Pulmonary artery endothelial cell (primary cell): ENCODE results near the gene PAFAH1B1. TPM values are rescaled to one million over a fixed set of nuclear protein-coding genes. Genes with fewer than 3 reads are reported as not detected.

Source experiments
- DNase-seq: peaks from one replicate; pipeline ENCODE4 v3.0.0-alpha.2; 2011; ENCODE audit warnings: low read depth, low spot score
- total RNA-seq: library from RNA; depleted of rRNA; stranded (reverse); fragments of >200 nt; gene quantifications from 2 replicates; pipeline ENCODE4 v1.2.3, GENCODE V29; 2014

Gene PAFAH1B1
- total RNA-seq, 1 donor from 2014 or later = 78.7 TPM

DNA sequence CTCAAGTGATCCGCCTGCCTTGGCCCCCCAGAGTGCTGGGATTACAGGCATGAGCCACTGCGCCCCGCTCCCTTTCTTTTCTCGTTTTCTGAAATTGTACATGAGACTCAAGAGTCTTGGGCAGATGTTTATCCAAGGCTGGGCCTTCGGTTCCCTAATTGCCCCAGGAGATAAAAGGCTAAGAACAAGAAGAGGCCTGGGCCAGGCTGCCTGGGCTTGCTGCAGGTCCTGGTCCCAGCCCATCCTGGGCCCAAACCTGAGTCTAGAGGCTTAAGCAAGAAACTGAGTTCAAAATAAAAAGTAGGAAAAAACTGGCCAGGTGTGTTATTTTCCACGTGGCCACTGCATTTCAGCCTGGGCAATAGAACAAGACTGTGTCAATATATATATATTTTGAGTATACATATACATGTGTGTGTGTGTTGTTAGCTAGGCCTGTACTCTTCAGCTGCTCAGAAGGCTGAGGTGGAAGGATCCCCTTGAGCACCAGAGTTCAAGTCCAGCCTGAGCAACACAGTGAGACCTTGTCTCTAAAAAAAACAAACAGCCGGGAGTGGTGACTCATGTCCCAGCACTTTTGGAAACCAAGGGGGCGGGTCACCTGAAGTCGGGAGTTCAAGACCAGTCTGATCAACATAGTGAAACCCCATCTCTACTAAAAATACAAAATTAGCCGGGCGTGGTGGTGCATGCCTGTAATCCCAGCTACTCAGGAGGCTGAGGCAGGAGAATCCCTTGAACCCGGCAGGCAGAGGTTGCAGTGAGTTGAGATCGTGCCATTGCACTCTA lies 124.9 kb downstream of the PAFAH1B1 start:
- no peak for DNase-seq

DNA sequence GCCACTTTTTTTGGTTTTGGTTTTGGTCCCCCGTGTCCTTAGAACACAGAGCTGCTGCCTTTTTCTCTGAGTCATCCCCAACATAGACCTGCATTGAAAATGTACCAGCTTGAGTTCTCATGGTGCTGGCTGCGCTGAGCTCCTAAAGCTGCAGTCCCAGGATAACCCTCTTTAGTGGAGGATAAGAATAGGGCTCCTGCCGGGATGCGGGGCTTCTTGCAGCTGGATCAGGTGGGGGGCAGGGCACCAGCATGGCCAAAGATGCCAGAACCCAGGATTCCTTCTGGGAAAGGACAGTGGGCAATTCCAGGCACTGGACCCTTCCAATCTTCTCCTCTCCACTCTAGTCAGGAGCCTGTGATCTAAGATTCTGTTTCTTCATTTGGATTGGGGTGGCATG lies 126.4 kb downstream of the PAFAH1B1 start:
- no peak for DNase-seq

DNA sequence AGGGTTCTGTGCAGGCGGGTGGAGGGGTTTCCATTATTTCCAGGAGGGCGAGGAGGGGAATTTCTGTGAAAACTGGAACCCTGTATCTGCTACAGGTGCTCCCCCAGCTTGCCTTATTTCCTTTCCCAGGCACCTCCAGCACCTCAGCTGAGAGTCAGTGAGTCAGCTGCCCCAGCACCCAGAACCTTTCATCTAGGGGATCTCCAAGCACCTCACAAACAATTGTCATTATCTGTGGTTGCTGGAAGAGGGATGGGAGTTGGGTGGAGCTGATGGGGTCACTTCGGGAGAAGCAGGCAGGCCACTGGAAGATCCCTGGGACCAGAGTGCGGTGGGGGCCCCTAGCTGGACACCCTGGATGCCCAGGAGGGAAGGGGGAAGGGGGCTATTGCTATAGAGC lies 128.1 kb downstream of the PAFAH1B1 start:
- no peak for DNase-seq

DNA sequence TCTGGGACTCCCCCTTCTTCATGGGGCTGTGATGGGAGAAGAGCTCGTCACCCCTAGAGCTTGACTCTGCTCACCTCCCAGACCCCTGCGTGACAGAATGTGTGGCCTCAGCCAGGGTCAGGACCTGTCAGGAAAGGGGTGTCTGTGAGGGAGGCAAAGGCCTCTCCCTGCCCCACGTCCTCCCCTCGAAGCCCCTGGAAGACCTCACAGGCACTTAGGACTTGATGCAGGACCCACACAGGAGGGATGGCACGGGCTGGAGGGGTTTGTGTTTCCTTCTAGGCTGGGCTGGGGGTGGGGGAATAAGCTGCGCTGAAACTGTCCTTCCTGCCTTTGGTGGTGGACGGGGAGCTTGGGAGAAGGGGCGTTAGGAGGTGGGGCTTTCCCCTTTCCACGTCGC lies 129.2 kb downstream of the PAFAH1B1 start:
- no peak for DNase-seq

DNA sequence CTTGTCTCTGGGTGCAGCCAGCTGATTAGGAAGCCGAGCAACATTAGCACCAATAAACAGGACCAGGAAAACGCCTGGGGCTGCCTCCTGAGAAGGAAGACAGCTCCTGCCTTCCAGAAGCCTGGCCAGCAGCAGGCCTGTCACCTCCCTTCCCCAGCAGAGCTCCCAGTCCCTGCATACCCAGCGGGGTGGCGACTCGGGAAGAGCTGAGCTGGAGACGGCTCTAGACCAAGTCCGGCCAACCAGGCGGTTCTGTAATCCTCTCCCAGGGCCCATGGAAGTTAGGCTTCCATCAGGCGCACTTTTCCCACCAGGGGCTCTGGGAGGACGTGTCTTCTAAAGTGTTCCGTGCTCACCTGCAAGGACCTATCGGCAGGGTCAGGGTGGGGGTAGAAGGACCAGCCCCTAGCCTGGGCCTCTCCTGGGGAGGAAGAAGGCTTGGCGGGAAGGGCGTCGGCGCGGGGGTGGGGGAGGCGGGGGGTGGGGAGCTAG lies 130.1 kb downstream of the PAFAH1B1 start:
- DNase-seq = no peak

DNA sequence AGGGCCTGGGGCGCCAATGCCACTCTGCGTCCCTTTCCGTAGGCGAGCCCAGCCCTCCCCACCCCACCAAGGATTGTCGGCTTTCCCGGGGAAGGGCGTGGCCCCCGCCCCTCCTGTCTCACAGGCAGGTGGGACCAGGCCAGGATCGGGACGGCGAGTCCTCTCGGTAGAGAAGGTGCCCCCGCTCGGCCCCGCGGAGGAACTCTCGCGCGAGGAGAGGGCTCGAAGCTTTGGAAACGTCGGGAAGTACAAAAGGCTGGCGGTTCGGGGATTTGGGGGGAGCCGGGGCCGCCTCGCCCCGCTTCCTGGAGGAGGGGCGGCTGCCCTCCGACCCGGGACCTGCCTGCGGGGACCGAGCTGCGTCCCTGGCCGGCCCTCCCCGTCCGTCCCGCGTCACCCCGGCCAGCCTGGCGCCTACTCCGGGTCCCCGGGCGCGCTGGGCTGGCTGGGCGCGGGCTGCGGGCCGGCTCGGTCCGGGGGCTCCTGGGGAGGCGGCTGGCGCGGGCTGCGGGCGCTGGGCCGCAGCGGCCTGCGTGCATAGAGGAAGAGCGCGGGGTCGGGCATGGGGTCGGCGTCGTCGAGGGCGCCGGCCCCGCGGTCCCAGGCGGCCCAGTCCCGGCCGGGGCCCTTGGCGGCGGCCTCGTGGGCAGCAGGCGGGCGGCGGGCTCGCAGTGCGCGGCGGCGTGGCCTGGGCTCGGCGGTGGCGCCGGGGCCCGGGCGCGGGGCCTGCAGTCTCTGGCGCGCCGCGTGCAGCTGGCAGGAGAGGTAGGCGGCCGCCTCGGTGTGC lies 130.7 kb downstream of the PAFAH1B1 start:
- DNase-seq = no peak

DNA sequence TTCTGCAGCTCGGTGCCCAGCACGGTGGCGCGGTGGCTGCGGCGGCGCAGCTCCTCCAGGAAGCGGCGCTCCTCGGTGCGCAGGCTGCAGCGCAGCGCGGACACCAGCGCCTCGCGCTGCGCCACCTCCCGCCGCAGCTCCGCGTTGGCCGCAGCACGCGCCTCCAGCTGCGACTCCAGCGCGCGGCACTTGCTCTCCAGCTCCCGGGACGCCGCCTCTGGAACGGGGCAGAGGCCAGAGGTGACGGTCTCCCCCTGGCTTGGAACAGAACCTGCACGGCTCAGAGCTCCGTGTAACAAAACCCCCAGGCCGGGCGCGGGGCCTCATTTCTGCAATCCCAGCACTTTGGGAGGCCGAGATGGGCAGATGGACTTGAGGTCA lies 131.3 kb downstream of the PAFAH1B1 start:
- no peak for DNase-seq

DNA sequence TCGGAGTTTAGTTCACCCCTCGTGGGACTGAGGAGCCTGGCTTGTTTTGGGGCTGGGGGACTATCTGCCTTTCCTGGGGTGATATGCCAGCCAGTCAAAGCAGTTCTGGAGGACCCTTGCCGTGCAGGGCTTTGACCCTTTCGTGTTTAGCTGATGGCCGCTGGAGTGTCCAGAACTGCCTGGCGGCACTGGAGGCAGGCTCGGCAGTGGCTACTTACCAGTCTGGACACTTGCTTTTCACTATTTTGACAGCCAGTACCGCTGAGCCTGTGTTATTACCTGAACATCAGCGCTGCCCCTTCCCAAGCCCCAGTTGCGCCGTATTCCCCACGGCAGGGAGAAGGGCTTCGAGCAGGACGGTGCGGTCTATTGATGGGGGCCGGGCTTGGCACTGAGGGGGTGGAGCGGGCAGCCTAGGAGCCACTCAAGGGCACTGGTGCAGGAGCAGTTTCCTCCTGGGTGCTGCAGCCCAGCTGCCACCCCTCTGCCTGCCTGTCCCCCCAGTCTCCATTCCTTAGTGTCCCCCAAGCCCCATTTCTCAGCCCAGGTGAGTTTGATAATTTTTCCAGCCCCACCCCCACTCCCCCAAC lies 137.4 kb downstream of the PAFAH1B1 start:
- DNase-seq = no peak

DNA sequence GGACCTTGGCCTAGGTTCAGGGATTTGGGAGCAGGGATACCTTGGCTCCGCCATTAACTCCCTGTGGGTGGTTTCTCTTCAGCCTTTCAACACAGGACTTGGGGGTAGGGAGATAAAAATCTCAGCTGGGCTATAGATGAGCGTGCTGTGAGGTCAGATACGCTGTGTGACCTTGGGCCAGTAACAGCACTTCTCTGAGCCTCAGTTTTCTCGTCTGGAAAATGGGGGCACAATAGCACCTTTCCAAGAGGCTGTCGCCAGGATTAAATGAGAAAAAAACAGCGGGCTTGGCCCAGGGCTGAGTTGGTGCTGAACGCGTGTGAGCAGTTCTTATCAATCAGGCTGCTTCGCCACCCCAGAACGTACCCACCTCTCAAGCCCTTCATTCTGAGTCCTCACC lies 138.4 kb downstream of the PAFAH1B1 start:
- DNase-seq = no peak

DNA sequence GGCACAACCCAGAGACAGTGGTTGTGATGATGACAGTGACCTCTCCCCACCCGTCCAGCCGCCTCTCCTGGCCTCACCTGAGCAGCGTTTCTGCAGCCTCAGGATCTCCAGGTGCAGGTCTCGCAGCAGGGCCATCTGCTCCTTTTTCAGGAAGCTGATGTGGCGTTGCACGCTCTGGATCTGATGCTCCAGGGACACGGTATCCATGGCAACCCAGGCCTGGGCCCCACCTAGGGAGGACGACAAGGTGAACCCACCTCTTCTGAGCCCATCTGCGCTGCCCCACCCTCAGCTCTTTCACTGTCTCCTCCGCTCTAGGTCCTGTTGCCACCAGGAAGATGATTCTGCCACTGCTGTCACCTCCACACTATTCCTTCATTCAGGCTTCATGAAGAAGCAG lies 141.5 kb downstream of the PAFAH1B1 start:
- DNase-seq = no peak

Other genes with a start within 250 kb of the PAFAH1B1 start
- 3.1 and 3.2 TPM in 2 replicates for gene MNT, start 192.6 kb upstream of the PAFAH1B1 start, total RNA-seq
- gene METTL16, start 81.8 kb upstream of the PAFAH1B1 start, total RNA-seq = 12.7 and 18.1 TPM in 2 replicates
- gene CLUH, start 118.1 kb downstream of the PAFAH1B1 start, total RNA-seq = 69.9 and 71.6 TPM in 2 replicates
- gene CCDC92B, start 156.0 kb downstream of the PAFAH1B1 start, total RNA-seq = not detected in 2 replicates
- gene RAP1GAP2, start 202.8 kb downstream of the PAFAH1B1 start, total RNA-seq = 6.1 and 7.5 TPM in 2 replicates